Stimulated activated memory B cell treated with anti-CD40 and anti-IgM and Interleukin-4, amounts not matched to agents 10 μg/mL and 1 μg/mL and 100 μg/mL, for 72 hours (primary cell): ENCODE data around the gene DST.

Experiments
- ATAC-seq: fragments of 150-1000 bp; cut with Tn5 transposase; 2 replicates; pipeline ENCODE4 v1.10.0; 2021
- H3K27ac Mint-ChIP-seq: one replicate; pipeline ENCODE4 v1.8.0; 2022; ENCODE audit warnings: mild to moderate bottlenecking, mixed read lengths
- H3K27me3 Mint-ChIP-seq: one replicate; pipeline ENCODE4 v1.8.0; 2022; ENCODE audit warnings: mixed read lengths
- H3K36me3 Mint-ChIP-seq: one replicate; pipeline ENCODE4 v1.8.0; 2022; ENCODE audit warnings: mixed read lengths
- H3K4me1 Mint-ChIP-seq: one replicate; pipeline ENCODE4 v1.8.0; 2022; ENCODE audit warnings: mixed read lengths
- H3K4me3 Mint-ChIP-seq: one replicate; pipeline ENCODE4 v1.8.0; 2022; ENCODE audit warnings: mild to moderate bottlenecking, moderate library complexity, mixed read lengths
- H3K9me3 Mint-ChIP-seq: one replicate; pipeline ENCODE4 v1.8.0; 2022; ENCODE audit warnings: mixed read lengths

DST gene

GRCh38 chr6:56490993-56491392 is 151.7 kb downstream of the DST start:
- ATAC-seq = no peak
- Mint-ChIP-seq H3K27ac (no peak overlapping the region), H3K9me3 (no peaks in the 10 kb centered on the region), H3K27me3 (no peaks in the 10 kb centered on the region), H3K4me1 (no peaks in the 10 kb centered on the region), H3K36me3 (no peaks in the 10 kb centered on the region), H3K4me3 (no peak overlapping the region)

GRCh38 chr6:56489559-56489958 is 153.1 kb downstream of the DST start:
- Mint-ChIP-seq H3K4me3 (no peak overlapping the region), H3K9me3 (no peaks in the 10 kb centered on the region), H3K27me3 (no peaks in the 10 kb centered on the region), H3K4me1 (no peaks in the 10 kb centered on the region), H3K27ac (no peak overlapping the region), H3K36me3 (no peaks in the 10 kb centered on the region)
- no peak for ATAC-seq

- Mint-ChIP-seq H3K27ac (no peak overlapping the region), H3K27me3 (no peaks in the 10 kb centered on the region), H3K36me3 (no peaks in the 10 kb centered on the region), H3K9me3 (no peaks in the 10 kb centered on the region), H3K4me1 (no peaks in the 10 kb centered on the region), H3K4me3 (no peak overlapping the region)
- no peak for ATAC-seq
These were observed 154.4 kb downstream of the DST start for GRCh38 chr6:56488281-56488680.

- H3K27me3 Mint-ChIP-seq = no peaks in the 10 kb centered on the region
- H3K27ac Mint-ChIP-seq = no peak overlapping the region
- no peaks in the 10 kb centered on the region for H3K9me3 Mint-ChIP-seq
- no peaks in the 10 kb centered on the region for H3K36me3 Mint-ChIP-seq
- no peak for ATAC-seq
- no peak overlapping the region for H3K4me3 Mint-ChIP-seq
- H3K4me1 Mint-ChIP-seq = no peaks in the 10 kb centered on the region
These were observed 156.0 kb downstream of the DST start for GRCh38 chr6:56486681-56487080.

GRCh38 chr6:56484669-56485068 is 158.0 kb downstream of the DST start:
- no peak overlapping the region for H3K27ac Mint-ChIP-seq
- no peaks in the 10 kb centered on the region for H3K27me3 Mint-ChIP-seq
- no peak for ATAC-seq
- no peaks in the 10 kb centered on the region for H3K4me1 Mint-ChIP-seq
- H3K4me3 Mint-ChIP-seq = no peak overlapping the region
- H3K36me3 Mint-ChIP-seq = no peaks in the 10 kb centered on the region
- no peaks in the 10 kb centered on the region for H3K9me3 Mint-ChIP-seq

- Mint-ChIP-seq H3K27me3 (no peaks in the 10 kb centered on the region), H3K4me1 (no peaks in the 10 kb centered on the region), H3K9me3 (peaks cover 4% of the 10 kb centered on the region), H3K4me3 (no peak overlapping the region), H3K36me3 (no peaks in the 10 kb centered on the region), H3K27ac (no peak overlapping the region)
- no peak for ATAC-seq
These were observed 158.8 kb downstream of the DST start for GRCh38 chr6:56483929-56484328.

- H3K9me3 Mint-ChIP-seq = peaks cover 6% of the 10 kb centered on the region
- no peaks in the 10 kb centered on the region for H3K4me1 Mint-ChIP-seq
- H3K36me3 Mint-ChIP-seq = no peaks in the 10 kb centered on the region
- no peaks in the 10 kb centered on the region for H3K27me3 Mint-ChIP-seq
- ATAC-seq = no peak
- no peak overlapping the region for H3K27ac Mint-ChIP-seq
- no peak overlapping the region for H3K4me3 Mint-ChIP-seq
These were observed 160.2 kb downstream of the DST start for GRCh38 chr6:56482525-56482924.

GRCh38 chr6:56481957-56482356 is 160.7 kb downstream of the DST start:
- Mint-ChIP-seq H3K27ac (no peak overlapping the region), H3K4me1 (no peaks in the 10 kb centered on the region), H3K9me3 (peaks cover 6% of the 10 kb centered on the region), H3K27me3 (no peaks in the 10 kb centered on the region), H3K36me3 (no peaks in the 10 kb centered on the region), H3K4me3 (no peak overlapping the region)
- ATAC-seq = no peak

GRCh38 chr6:56480654-56481337 is 161.9 kb downstream of the DST start:
- H3K4me1 Mint-ChIP-seq = no peaks in the 10 kb centered on the region
- H3K4me3 Mint-ChIP-seq = no peak overlapping the region
- peaks cover 6% of the 10 kb centered on the region for H3K9me3 Mint-ChIP-seq
- no peaks in the 10 kb centered on the region for H3K27me3 Mint-ChIP-seq
- no peak overlapping the region for H3K27ac Mint-ChIP-seq
- H3K36me3 Mint-ChIP-seq = no peaks in the 10 kb centered on the region
- no peak for ATAC-seq

GRCh38 chr6:56480246-56480645 is 162.4 kb downstream of the DST start:
- Mint-ChIP-seq H3K4me1 (no peaks in the 10 kb centered on the region), H3K36me3 (no peaks in the 10 kb centered on the region), H3K9me3 (peaks cover 6% of the 10 kb centered on the region), H3K27ac (no peak overlapping the region), H3K4me3 (no peak overlapping the region), H3K27me3 (no peaks in the 10 kb centered on the region)
- no peak for ATAC-seq

GRCh38 chr6:56479381-56479780 is 163.3 kb downstream of the DST start:
- H3K9me3 Mint-ChIP-seq = peaks cover 6% of the 10 kb centered on the region
- H3K4me1 Mint-ChIP-seq = no peaks in the 10 kb centered on the region
- no peaks in the 10 kb centered on the region for H3K36me3 Mint-ChIP-seq
- no peak overlapping the region for H3K27ac Mint-ChIP-seq
- ATAC-seq = no peak
- no peaks in the 10 kb centered on the region for H3K27me3 Mint-ChIP-seq
- no peak overlapping the region for H3K4me3 Mint-ChIP-seq

- ATAC-seq = no peak
- no peak overlapping the region for H3K4me3 Mint-ChIP-seq
- no peaks in the 10 kb centered on the region for H3K36me3 Mint-ChIP-seq
- no peaks in the 10 kb centered on the region for H3K4me1 Mint-ChIP-seq
- H3K27ac Mint-ChIP-seq = no peak overlapping the region
- peaks cover 6% of the 10 kb centered on the region for H3K9me3 Mint-ChIP-seq
- H3K27me3 Mint-ChIP-seq = no peaks in the 10 kb centered on the region
These were observed 164.5 kb downstream of the DST start for GRCh38 chr6:56478202-56478601.

GRCh38 chr6:56477241-56477640 is 165.4 kb downstream of the DST start:
- Mint-ChIP-seq H3K4me3 (no peak overlapping the region), H3K36me3 (no peaks in the 10 kb centered on the region), H3K4me1 (no peaks in the 10 kb centered on the region), H3K27me3 (no peaks in the 10 kb centered on the region), H3K27ac (no peak overlapping the region), H3K9me3 (peaks cover 6% of the 10 kb centered on the region)
- ATAC-seq = no peak

- peaks cover 6% of the 10 kb centered on the region for H3K9me3 Mint-ChIP-seq
- no peaks in the 10 kb centered on the region for H3K4me1 Mint-ChIP-seq
- H3K27me3 Mint-ChIP-seq = no peaks in the 10 kb centered on the region
- no peak for ATAC-seq
- H3K36me3 Mint-ChIP-seq = no peaks in the 10 kb centered on the region
- H3K4me3 Mint-ChIP-seq = no peak overlapping the region
- no peak overlapping the region for H3K27ac Mint-ChIP-seq
These were observed 166.8 kb downstream of the DST start for GRCh38 chr6:56475736-56476457.

GRCh38 chr6:56474532-56474931 is 168.2 kb downstream of the DST start:
- no peaks in the 10 kb centered on the region for H3K4me1 Mint-ChIP-seq
- no peak for ATAC-seq
- H3K4me3 Mint-ChIP-seq = no peak overlapping the region
- H3K27ac Mint-ChIP-seq = no peak overlapping the region
- no peaks in the 10 kb centered on the region for H3K27me3 Mint-ChIP-seq
- peaks cover 6% of the 10 kb centered on the region for H3K9me3 Mint-ChIP-seq
- no peaks in the 10 kb centered on the region for H3K36me3 Mint-ChIP-seq

- H3K4me1 Mint-ChIP-seq = no peaks in the 10 kb centered on the region
- H3K27me3 Mint-ChIP-seq = no peaks in the 10 kb centered on the region
- H3K36me3 Mint-ChIP-seq = no peaks in the 10 kb centered on the region
- H3K9me3 Mint-ChIP-seq = no peaks in the 10 kb centered on the region
- H3K4me3 Mint-ChIP-seq = no peak overlapping the region
- ATAC-seq = no peak
- no peak overlapping the region for H3K27ac Mint-ChIP-seq
These were observed 179.2 kb downstream of the DST start for GRCh38 chr6:56463443-56463842.
